Type B pancreatic cell (in vitro differentiated cells): ENCODE data around the gene EPHX1. TPM values are rescaled to one million over a fixed set of nuclear protein-coding genes. Genes with fewer than 3 reads are reported as not detected.
A peak's percentile ranks its signal among the peaks of the same experiment; 100 is the strongest.

Experiments used
- DNase-seq: peaks from one replicate; pipeline ENCODE4 v3.0.0; 2021; ENCODE audit warnings: mixed read lengths; ENCODE audit not compliant: unreplicated experiment; ENCODE audit errors: extremely low spot score
- H3K27ac Mint-ChIP-seq: 2 replicates; pipeline ENCODE4 v1.8.0; 2021; ENCODE audit warnings: mild to moderate bottlenecking, mixed read lengths
- H3K27me3 Mint-ChIP-seq: 2 replicates; pipeline ENCODE4 v1.8.0; 2021; ENCODE audit warnings: mixed read lengths
- H3K36me3 Mint-ChIP-seq: 2 replicates; pipeline ENCODE4 v1.8.0; 2021; ENCODE audit warnings: mixed read lengths
- H3K4me1 Mint-ChIP-seq: one replicate; pipeline ENCODE4 v1.8.0; 2021; ENCODE audit warnings: mixed read lengths; ENCODE audit not compliant: unreplicated experiment
- H3K4me3 Mint-ChIP-seq: 2 replicates; pipeline ENCODE4 v1.8.0; 2021; ENCODE audit warnings: mild to moderate bottlenecking, mixed read lengths
- H3K9me3 Mint-ChIP-seq: 2 replicates; pipeline ENCODE4 v1.8.0; 2021; ENCODE audit warnings: mixed read lengths
- CTCF ChIP-seq: fragments of 200-600 bp; sonication (generic); conservative IDR thresholded peaks from 2 replicates; pipeline ENCODE4 v1.5.0; 2021; ENCODE audit warnings: antibody characterized with exemption, mild to moderate bottlenecking
- total RNA-seq: library from RNA; stranded (reverse); gene quantifications from 2 replicates; pipeline ENCODE4 v1.2.1, GENCODE V29; 2021; ENCODE audit warnings: low replicate concordance

Gene EPHX1
- total RNA-seq, 1 donor from 2014 or later: 65.2 TPM

GRCh38 chr1:225872075-225872430 is 62.1 kb downstream of the EPHX1 start:
- no peak for TF ChIP-seq CTCF
- no peak for DNase-seq
- Mint-ChIP-seq H3K27ac (no peak overlapping the region), H3K9me3 (no peaks in the 10 kb centered on the region), H3K4me1 (peaks cover 8% of the 10 kb centered on the region), H3K27me3 (no peaks in the 10 kb centered on the region), H3K4me3 (no peak overlapping the region), H3K36me3 (peaks cover 3% of the 10 kb centered on the region)

- no peak for DNase-seq
- no peak overlapping the region for H3K4me3 Mint-ChIP-seq
- H3K9me3 Mint-ChIP-seq: no peaks in the 10 kb centered on the region
- TF ChIP-seq CTCF: no peak
- no peaks in the 10 kb centered on the region for H3K36me3 Mint-ChIP-seq
- no peaks in the 10 kb centered on the region for H3K27me3 Mint-ChIP-seq
- peak overlapping the region; percentile 52 for H3K27ac Mint-ChIP-seq
- H3K4me1 Mint-ChIP-seq: peaks cover 15% of the 10 kb centered on the region
These were observed 63.4 kb downstream of the EPHX1 start for GRCh38 chr1:225873281-225873850.

GRCh38 chr1:225874431-225874830 is 64.5 kb downstream of the EPHX1 start:
- Mint-ChIP-seq H3K36me3 (no peaks in the 10 kb centered on the region), H3K4me3 (no peak overlapping the region), H3K27ac (peak overlapping the region; percentile 92), H3K9me3 (no peaks in the 10 kb centered on the region), H3K4me1 (peaks cover 20% of the 10 kb centered on the region), H3K27me3 (no peaks in the 10 kb centered on the region)
- DNase-seq: no peak
- no peak for TF ChIP-seq CTCF

GRCh38 chr1:225875044-225875815 is 65.3 kb downstream of the EPHX1 start:
- no peaks in the 10 kb centered on the region for H3K27me3 Mint-ChIP-seq
- DNase-seq: no peak
- no peaks in the 10 kb centered on the region for H3K9me3 Mint-ChIP-seq
- H3K36me3 Mint-ChIP-seq: no peaks in the 10 kb centered on the region
- H3K27ac Mint-ChIP-seq: peak overlapping the region; percentile 92
- peaks cover 28% of the 10 kb centered on the region for H3K4me1 Mint-ChIP-seq
- TF ChIP-seq CTCF: no peak
- peak overlapping the region; percentile 53 for H3K4me3 Mint-ChIP-seq

GRCh38 chr1:225876900-225877510 is 67.1 kb downstream of the EPHX1 start:
- peaks cover 37% of the 10 kb centered on the region for H3K4me1 Mint-ChIP-seq
- peak overlapping the region; percentile 28 for H3K27ac Mint-ChIP-seq
- H3K27me3 Mint-ChIP-seq: no peaks in the 10 kb centered on the region
- H3K36me3 Mint-ChIP-seq: no peaks in the 10 kb centered on the region
- no peaks in the 10 kb centered on the region for H3K9me3 Mint-ChIP-seq
- DNase-seq: no peak
- no peak overlapping the region for H3K4me3 Mint-ChIP-seq
- no peak for TF ChIP-seq CTCF
